ENCODE measurements around the gene RPS25. TPM values are rescaled to one million over a fixed set of nuclear protein-coding genes. Genes with fewer than 3 reads are reported as not detected.
"Not testable (repeated sequence)": the region's sequence is repeated elsewhere in the genome, so short reads cannot be mapped to it uniquely, and the experiment has no call there.

RPS25 gene
- total RNA-seq, 4 donors from 2014 or later: 220 to 1,105 (median 540) TPM

DNA sequence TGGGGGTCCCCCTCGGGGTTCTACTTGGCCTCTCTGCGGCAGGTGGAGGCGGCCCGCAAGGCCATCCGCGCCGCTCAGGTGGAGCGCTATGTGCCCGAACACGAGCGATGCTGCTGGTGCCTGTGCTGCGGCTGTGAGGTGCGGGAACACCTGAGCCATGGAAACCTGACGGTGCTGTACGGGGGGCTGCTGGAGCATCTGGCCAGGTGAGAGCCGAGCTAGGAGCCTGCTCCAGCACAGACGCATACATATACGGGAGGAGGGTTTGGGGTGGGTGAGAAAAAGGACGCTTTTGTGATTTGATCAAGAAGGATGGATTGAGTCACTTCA is 19.8 kb downstream of the RPS25 start:
- H3K27me3 ChIP-seq: no peaks in the 10 kb centered on the region
- peaks cover 0 to 23% (median 16%) of the 10 kb centered on the region in 4 donors for H3K4me1 ChIP-seq
- peak overlapping the region; percentile 44 to 82 (median 70) for H3K4me3 ChIP-seq
- peak; percentile 26 for DNase-seq
- TF ChIP-seq EP300 (IDR thresholded peaks at IDR 0.05; ENCODE audit: low read depth): no peak
- H3K27ac ChIP-seq: peak overlapping the region; percentile 82 to 91 (median 85)
- H3K9me3 ChIP-seq: no peaks in the 10 kb centered on the region
- in situ Hi-C loops (cut with MboI; ENCODE audit: low pct_ligation_motif_present in 1 of 4, low pct_unique_long_range_greater_than_20kb in 1 of 4, low sequenced_read_pairs in 3 of 4) (no loop called here), intact Hi-C loops (cut with DNase I; ENCODE audit: low total_unique reads) (no loop called here)
- 5% methylated on average over 18 of the region's 19 CpGs; no CpG with 5 or more reads in 1 of the 2 donors for WGBS, 2 donors (ENCODE audit: low coverage in 1 of 2)
- peaks cover 0 to 17% (median 8%) of the 10 kb centered on the region in 4 donors for H3K36me3 ChIP-seq

DNA sequence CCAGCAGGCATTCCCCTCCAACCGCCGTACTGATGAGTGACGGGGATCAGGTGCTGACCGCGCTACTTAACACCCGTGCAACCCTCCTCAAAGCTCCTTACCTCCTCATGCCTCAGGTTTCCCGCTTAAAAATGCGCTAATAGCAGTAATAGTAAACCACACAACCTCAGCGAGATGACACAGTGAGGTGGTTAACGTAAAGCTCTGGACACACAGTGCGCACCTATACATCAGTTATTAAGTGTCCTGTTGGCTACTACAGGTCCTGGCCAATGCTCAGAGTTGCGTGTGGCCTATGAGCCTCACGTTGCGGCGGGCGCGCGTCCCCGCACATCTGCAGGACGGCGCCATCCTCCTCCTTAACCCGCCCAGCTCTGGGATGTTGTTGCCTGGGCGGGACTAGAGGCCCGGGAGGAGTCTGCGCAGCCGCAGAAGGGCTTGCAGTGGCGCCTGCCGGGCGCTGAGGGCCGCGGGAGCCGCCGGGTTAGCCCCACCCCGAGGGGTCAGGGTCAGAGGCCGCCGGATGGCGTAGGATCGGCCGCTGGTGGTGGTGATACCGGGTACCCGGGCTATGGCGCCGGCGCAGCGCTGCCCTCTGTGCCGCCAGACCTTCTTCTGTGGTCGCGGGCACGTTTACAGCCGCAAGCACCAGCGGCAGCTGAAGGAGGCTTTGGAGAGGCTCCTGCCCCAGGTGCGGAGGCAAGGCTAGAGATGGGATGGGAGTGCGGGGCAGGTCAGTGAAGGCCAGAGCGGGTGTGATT is 20.3 kb downstream of the RPS25 start, which contains the start of gene CENATAC:
TSS of gene CENATAC (plus strand) at position 512 of the 761 bp plus-strand sequence. CDS start at position 572, 60 bp downstream.
- peak; percentile 75 to 95 (median 84) for TF ChIP-seq POLR2AphosphoS5 (IDR thresholded peaks at IDR 0.05)
- TF ChIP-seq EP300 (IDR thresholded peaks at IDR 0.05; ENCODE audit: low read depth): no peak
- TF ChIP-seq POLR2A (IDR thresholded peaks at IDR 0.05): peak; percentile 70
- TF ChIP-seq, protein P1, sequence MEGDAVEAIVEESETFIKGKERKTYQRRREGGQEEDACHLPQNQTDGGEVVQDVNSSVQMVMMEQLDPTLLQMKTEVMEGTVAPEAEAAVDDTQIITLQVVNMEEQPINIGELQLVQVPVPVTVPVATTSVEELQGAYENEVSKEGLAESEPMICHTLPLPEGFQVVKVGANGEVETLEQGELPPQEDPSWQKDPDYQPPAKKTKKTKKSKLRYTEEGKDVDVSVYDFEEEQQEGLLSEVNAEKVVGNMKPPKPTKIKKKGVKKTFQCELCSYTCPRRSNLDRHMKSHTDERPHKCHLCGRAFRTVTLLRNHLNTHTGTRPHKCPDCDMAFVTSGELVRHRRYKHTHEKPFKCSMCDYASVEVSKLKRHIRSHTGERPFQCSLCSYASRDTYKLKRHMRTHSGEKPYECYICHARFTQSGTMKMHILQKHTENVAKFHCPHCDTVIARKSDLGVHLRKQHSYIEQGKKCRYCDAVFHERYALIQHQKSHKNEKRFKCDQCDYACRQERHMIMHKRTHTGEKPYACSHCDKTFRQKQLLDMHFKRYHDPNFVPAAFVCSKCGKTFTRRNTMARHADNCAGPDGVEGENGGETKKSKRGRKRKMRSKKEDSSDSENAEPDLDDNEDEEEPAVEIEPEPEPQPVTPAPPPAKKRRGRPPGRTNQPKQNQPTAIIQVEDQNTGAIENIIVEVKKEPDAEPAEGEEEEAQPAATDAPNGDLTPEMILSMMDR (IDR thresholded peaks at IDR 0.05): peak; percentile 5 to 34 (median 13)
- H3K4me1 ChIP-seq: peaks cover 0 to 23% (median 16%) of the 10 kb centered on the region in 4 donors
- in situ Hi-C loops (cut with MboI; ENCODE audit: low pct_ligation_motif_present in 1 of 4, low pct_unique_long_range_greater_than_20kb in 1 of 4, low sequenced_read_pairs in 3 of 4): no loop called here
- DNase-seq: peak; percentile 97
- H3K36me3 ChIP-seq: peaks cover 0 to 17% (median 8%) of the 10 kb centered on the region in 4 donors
- no peaks in the 10 kb centered on the region for H3K9me3 ChIP-seq
- H3K4me3 ChIP-seq: peak within 1 kb of the TSS; percentile 44 to 82 (median 70)
- no peaks in the 10 kb centered on the region for H3K27me3 ChIP-seq
- intact Hi-C loops (cut with DNase I; ENCODE audit: low total_unique reads): no loop called here
- WGBS, 2 donors (ENCODE audit: low coverage in 1 of 2): 1% methylated on average over 44 of the region's 54 CpGs; no CpG with 5 or more reads in 1 of the 2 donors
- peak within 1 kb of the TSS; percentile 82 to 91 (median 85) for H3K27ac ChIP-seq

DNA sequence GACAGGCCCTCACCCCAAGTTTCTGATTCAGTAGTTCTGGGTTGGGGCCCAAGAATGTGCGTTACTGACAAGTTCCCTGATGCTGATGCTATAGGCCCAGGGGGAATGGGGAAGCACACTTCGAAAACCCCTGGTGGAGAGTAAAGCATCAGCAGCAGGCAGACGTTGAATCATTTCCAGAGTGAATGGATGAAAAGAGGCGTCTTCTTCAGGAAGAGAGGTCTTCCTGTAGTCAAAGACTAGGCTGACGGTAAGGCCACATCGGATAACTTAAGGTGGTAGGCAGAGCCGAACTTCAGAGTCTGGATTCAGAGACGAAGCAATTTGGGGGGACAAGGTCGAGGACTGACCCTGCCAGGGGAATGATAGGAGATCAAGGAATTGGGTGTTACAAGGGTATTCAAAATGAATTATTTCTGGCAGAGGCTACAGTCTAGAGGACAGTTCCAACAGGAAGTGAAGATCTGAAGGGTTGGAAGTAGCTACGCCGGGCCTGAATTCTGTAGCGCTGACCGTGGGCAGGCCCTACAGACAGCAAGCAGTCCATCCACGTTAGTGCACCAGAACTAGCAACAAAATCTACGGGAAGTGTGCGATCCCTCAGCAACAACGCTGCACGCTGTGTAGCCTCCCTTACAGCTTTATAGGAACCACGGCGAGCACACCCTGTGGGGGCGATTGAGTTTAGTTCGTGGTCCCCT is 21.1 kb downstream of the RPS25 start:
- intact Hi-C loops (cut with DNase I; ENCODE audit: low total_unique reads): no loop called here
- TF ChIP-seq EP300 (IDR thresholded peaks at IDR 0.05; ENCODE audit: low read depth): no peak
- TF ChIP-seq, protein P1 (IDR thresholded peaks at IDR 0.05): peak in 1 of 5 experiments; percentile 12
- DNase-seq: no peak
- no peaks in the 10 kb centered on the region for H3K9me3 ChIP-seq
- peak overlapping the region; percentile 44 to 82 (median 70) for H3K4me3 ChIP-seq
- H3K27ac ChIP-seq: peak overlapping the region; percentile 82 to 91 (median 85)
- in situ Hi-C loops (cut with MboI; ENCODE audit: low pct_ligation_motif_present in 1 of 4, low pct_unique_long_range_greater_than_20kb in 1 of 4, low sequenced_read_pairs in 3 of 4): no loop called here
- peaks cover 0 to 13% (median 5%) of the 10 kb centered on the region in 4 donors for H3K36me3 ChIP-seq
- peaks cover 0 to 23% (median 16%) of the 10 kb centered on the region in 4 donors for H3K4me1 ChIP-seq
- H3K27me3 ChIP-seq: no peaks in the 10 kb centered on the region
- WGBS, 2 donors (ENCODE audit: low coverage in 1 of 2): 19 to 20% methylated on average over 1 to 22 of the region's 22 CpGs

DNA sequence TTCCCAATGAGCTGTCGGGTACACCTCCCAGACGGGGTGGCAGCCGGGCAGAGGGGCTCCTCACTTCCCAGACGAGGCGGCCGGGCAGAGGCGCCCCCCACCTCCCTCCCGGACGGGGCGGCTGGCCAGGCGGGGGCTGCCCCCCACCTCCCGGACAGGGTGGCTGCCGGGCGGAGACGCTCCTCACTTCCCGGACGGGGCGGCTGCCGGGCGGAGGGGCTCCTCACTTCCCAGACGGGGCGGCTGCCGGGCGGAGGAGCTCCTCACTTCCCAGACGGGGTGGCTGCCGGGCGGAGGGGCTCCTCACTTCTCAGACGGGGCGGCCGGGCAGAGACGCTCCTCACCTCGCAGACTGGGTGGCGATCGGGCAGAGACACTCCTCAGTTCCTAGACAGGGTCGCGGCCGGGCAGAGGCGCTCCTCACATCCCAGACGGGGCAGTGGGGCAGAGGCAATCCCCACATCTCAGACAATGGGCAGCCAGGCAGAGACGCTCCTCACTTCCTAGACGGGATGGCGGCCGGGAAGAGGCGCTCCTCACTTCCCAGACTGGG is 26.6 kb downstream of the RPS25 start:
- H3K27ac ChIP-seq; in situ Hi-C loops (cut with MboI; ENCODE audit: low pct_ligation_motif_present in 1 of 4, low pct_unique_long_range_greater_than_20kb in 1 of 4, low sequenced_read_pairs in 3 of 4); H3K27me3 ChIP-seq; intact Hi-C loops (cut with DNase I; ENCODE audit: low total_unique reads); H3K36me3 ChIP-seq; DNase-seq; H3K9me3 ChIP-seq; H3K4me3 ChIP-seq; H3K4me1 ChIP-seq: not testable (repeated sequence)
- WGBS, 2 donors (ENCODE audit: low coverage in 1 of 2): 96% methylated on average over 44 of the region's 44 CpGs; no CpG with 5 or more reads in 1 of the 2 donors

DNA sequence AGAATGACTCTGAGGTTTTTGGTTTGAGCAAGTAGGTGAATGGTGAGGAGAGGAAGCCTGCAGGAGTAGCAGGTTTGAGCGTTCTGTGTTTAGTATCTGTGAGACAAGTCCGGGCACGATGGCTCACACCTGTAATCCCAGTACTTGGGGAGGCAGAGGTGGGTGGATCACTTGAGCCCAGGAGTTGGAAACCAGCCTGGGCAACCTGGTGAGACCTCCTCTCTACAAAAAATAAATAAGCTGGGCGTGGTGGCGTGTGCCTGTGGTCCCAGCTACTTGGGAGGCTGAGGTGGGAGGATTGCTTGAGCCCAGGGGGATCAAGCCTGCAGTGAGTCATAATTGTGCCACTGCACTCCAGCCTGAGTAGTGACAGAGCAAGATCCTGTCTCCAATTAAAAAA is 29.9 kb downstream of the RPS25 start:
- in situ Hi-C loops (cut with MboI; ENCODE audit: low pct_ligation_motif_present in 1 of 4, low pct_unique_long_range_greater_than_20kb in 1 of 4, low sequenced_read_pairs in 3 of 4): no loop called here
- Histone ChIP-seq H3K36me3 (no peaks in the 10 kb centered on the region), H3K4me1 (no peaks in the 10 kb centered on the region), H3K27me3 (no peaks in the 10 kb centered on the region), H3K9me3 (no peaks in the 10 kb centered on the region), H3K27ac (no peak overlapping the region), H3K4me3 (no peak overlapping the region)
- intact Hi-C loops (cut with DNase I; ENCODE audit: low total_unique reads): no loop called here
- no peak for DNase-seq
- 86 to 94% methylated on average over 3 to 5 of the region's 5 CpGs for WGBS, 2 donors (ENCODE audit: low coverage in 1 of 2)
- TF ChIP-seq POLR2A (IDR thresholded peaks at IDR 0.05) (no peak), EP300 (IDR thresholded peaks at IDR 0.05; ENCODE audit: low read depth) (no peak), POLR2AphosphoS5 (IDR thresholded peaks at IDR 0.05) (no peak)
- TF ChIP-seq, protein P1 (IDR thresholded peaks at IDR 0.05): no peak
